ENCODE measurements around the gene ARHGEF11.

Gene ARHGEF11

DNA sequence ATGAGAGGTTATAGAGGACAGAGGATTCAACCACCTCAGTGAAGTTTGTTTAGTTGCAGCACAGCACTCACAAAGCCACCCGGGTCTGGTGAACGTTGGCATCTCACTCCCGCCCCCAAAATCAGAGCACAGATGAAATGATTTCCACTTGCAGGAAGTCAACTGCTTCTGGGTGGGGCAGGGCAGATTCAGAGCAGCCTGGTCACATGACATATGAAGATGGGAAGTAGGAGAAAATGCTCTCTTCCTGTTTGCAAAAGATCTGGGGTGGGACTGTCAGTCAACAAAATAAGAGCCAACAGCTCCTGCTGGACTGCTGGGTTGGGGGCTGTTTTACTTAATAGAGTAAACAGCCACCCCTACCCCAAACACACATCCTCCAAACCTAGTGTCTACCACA lies 81.9 kb downstream of the ARHGEF11 start:
- in situ Hi-C loops (cut with MboI; ENCODE audit: low pct_unique_long_range_greater_than_20kb, low sequenced_read_pairs): no loop called here
- peak; percentile 59 for DNase-seq

DNA sequence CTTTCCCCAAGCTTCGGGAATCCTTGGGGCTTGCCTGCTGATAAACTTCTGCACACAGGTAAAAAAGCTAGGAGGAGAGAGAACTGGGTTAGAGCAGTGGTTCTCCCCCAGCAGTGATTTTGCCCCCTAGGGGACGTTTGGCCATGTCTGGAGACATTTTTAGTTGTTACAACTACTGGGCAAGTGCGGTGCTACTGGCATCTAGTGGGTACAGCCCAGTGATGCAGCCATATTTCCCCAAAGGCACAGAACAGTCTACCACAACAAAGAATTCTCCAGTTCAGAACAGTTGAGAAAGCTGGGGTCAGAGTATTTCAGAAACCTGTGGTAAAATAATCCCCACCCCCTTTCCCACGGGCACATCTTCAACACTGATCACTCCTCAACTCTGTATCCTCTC lies 83.8 kb downstream of the ARHGEF11 start:
- peak; percentile 28 for DNase-seq
- in situ Hi-C loops (cut with MboI; ENCODE audit: low pct_unique_long_range_greater_than_20kb, low sequenced_read_pairs): no loop called here

- in situ Hi-C loops (cut with MboI; ENCODE audit: low pct_unique_long_range_greater_than_20kb, low sequenced_read_pairs): no loop called here
Measured at GRCh38 chr1:156959925-156960324, 85.6 kb downstream of the ARHGEF11 start.

DNA sequence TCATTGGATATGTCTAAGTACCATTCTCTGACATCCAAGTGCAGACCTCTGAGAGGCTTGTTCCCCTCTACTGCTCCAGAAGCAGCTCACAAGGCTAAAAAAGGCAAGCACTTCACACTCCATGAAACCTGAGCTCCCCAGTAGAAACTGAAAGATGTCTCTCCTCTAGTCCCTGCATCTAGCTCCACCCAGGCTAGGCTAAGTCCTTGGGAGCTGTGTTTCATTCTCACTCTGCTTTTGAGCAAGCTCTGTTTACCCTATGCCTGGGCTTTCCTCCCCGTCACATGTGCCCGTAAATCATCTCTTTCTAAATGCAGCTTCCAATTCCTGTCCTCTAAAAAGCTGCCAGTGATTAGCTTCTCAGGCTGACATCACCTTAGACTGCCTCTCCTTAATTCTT lies 86.1 kb downstream of the ARHGEF11 start:
- in situ Hi-C loops (cut with MboI; ENCODE audit: low pct_unique_long_range_greater_than_20kb, low sequenced_read_pairs): no loop called here
- no peak for DNase-seq

More at GRCh38 chr1:156959925-156960324, 85.6 kb downstream of the ARHGEF11 start:
- no peak for DNase-seq

DNA sequence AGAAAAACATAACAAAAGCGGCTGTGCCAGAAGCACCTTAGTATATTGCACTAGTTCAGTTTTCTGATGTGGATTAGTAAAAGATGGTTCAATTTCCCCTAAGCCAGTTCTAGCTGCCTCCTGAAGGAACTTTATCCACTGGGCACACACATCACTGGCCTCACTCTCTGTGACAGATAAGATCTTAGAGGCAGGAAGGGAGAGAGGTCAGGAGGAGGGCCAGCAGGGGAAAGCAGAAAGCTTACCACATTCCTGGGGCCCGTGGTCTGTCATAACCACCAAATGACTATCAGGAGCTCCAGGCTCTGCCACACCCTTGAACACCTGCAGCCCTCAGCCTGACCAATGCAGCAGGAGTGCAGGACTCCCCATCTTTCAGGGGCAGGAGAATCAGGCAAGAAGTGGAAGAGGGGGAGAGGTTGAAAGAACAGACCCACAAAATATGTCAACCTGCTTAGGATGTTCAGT lies 87.3 kb downstream of the ARHGEF11 start:
- in situ Hi-C loops (cut with MboI; ENCODE audit: low pct_unique_long_range_greater_than_20kb, low sequenced_read_pairs): no loop called here
- DNase-seq: peak; percentile 8

GRCh38 chr1:156957634-156958033 lies 87.9 kb downstream of the ARHGEF11 start:
- in situ Hi-C loops (cut with MboI; ENCODE audit: low pct_unique_long_range_greater_than_20kb, low sequenced_read_pairs): no loop called here
- DNase-seq: no peak

GRCh38 chr1:156956333-156956732 lies 89.2 kb downstream of the ARHGEF11 start:
- no peak for DNase-seq
- in situ Hi-C loops (cut with MboI; ENCODE audit: low pct_unique_long_range_greater_than_20kb, low sequenced_read_pairs): no loop called here

DNA sequence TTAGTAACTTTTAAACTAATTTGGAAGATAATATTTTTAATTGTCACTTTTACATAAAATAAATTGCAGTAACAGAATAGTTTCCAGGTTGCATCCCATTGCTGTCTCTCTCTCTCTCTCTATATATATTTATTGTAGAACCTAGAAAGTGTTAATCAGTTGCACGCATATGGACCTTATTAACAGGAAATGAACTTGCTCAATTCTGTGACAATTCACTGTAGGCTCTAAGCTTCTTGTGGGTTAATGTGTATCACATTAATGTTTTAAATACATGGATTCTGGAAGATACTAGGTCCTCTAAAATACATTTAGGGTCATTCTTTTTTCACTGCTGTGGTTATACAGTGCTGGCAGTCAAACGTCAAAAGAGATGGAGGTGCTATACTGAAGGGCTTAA lies 92.0 kb downstream of the ARHGEF11 start:
- in situ Hi-C loops (cut with MboI; ENCODE audit: low pct_unique_long_range_greater_than_20kb, low sequenced_read_pairs): no loop called here

GRCh38 chr1:156951371-156951770 lies 94.2 kb downstream of the ARHGEF11 start:
- in situ Hi-C loops (cut with MboI; ENCODE audit: low pct_unique_long_range_greater_than_20kb, low sequenced_read_pairs): no loop called here
- no peak for DNase-seq

More for the DNA sequence above, 92.0 kb downstream of the ARHGEF11 start:
- DNase-seq: no peak

DNA sequence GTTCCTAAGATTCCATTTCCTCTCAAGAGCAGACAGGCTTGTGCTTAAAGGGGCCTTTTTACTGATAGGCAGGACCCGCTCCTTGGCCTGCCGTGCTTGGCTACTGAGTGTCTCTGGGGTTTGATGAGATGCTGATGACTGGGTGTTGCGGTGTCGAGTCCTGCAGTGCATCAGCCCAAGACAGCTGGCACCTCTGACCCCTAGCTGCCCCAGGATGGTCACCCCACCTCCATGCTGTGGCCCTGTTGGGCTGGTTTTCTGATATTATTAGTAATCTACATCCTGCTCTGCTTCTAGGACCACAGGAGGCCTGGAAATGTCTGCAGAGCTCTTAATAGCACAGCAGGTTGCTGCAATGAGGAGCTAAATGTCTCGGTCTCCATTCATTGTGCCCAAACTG lies 96.4 kb downstream of the ARHGEF11 start:
- in situ Hi-C loops (cut with MboI; ENCODE audit: low pct_unique_long_range_greater_than_20kb, low sequenced_read_pairs): no loop called here
- no peak for DNase-seq

GRCh38 chr1:156948708-156949107 lies 96.8 kb downstream of the ARHGEF11 start:
- no peak for DNase-seq
- in situ Hi-C loops (cut with MboI; ENCODE audit: low pct_unique_long_range_greater_than_20kb, low sequenced_read_pairs): no loop called here

DNA sequence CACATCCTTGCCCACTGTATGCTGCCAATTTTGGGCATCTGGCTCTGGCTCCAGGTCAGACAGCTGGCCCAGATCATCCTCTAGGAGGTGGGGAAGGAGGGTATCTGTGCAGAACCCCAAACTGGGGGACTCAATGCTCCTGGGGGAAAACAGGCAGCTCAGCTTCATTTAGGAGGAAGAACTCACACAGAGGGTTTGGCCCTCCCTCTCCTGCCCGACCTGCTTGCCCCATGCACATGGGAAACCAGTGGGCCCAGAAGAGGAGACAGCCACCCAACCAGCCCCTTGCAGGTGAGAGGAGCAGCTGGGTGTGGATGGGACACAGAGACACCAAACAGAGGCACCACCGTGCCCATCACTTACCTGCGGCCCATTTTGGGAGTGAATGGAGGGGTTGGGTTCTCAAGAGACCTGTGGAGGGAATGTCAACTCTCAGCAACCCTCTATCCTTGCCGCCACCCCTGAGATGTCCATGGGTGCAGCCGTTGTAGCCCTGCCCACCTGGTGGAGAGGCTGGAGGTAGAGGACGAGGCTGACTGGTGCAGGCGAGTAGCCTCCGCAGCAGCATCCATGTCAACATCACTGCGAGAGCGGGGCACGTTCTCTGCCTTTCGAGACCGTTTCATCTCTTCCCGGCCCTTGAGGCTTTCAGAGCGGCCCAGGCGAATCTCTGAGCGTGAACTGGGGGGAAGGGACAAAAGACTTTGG lies 97.6 kb downstream of the ARHGEF11 start:
- in situ Hi-C loops (cut with MboI; ENCODE audit: low pct_unique_long_range_greater_than_20kb, low sequenced_read_pairs): no loop called here
- no peak for DNase-seq

- in situ Hi-C loops (cut with MboI; ENCODE audit: low pct_unique_long_range_greater_than_20kb, low sequenced_read_pairs): no loop called here
- no peak for DNase-seq
Measured at GRCh38 chr1:156947127-156947526, 98.4 kb downstream of the ARHGEF11 start.

GRCh38 chr1:156945881-156946661 lies 99.5 kb downstream of the ARHGEF11 start:
- in situ Hi-C loops (cut with MboI; ENCODE audit: low pct_unique_long_range_greater_than_20kb, low sequenced_read_pairs): no loop called here
- DNase-seq: no peak

DNA sequence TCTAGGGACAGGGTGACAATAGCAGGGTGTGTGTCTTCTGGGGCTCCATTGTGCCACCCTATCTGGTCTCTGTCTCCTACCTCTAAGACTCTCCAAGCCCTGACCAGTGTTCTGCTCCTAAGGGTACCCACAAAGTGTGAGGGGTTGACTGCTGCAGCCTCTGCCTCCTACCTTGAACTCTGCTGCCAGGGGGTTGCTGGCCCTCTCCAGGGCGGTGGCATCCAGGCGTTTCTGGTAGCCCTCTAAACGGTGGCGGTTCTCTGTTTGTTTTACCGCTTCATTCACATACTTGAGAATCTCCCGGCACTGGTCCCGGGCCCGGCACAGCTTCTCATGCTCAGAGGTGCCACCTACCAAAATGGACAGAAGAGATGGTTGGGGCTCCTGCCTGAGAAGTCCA lies 100.7 kb downstream of the ARHGEF11 start:
- in situ Hi-C loops (cut with MboI; ENCODE audit: low pct_unique_long_range_greater_than_20kb, low sequenced_read_pairs): no loop called here
- DNase-seq: no peak

GRCh38 chr1:156944268-156944667 lies 101.3 kb downstream of the ARHGEF11 start:
- in situ Hi-C loops (cut with MboI; ENCODE audit: low pct_unique_long_range_greater_than_20kb, low sequenced_read_pairs): no loop called here
- no peak for DNase-seq

DNA sequence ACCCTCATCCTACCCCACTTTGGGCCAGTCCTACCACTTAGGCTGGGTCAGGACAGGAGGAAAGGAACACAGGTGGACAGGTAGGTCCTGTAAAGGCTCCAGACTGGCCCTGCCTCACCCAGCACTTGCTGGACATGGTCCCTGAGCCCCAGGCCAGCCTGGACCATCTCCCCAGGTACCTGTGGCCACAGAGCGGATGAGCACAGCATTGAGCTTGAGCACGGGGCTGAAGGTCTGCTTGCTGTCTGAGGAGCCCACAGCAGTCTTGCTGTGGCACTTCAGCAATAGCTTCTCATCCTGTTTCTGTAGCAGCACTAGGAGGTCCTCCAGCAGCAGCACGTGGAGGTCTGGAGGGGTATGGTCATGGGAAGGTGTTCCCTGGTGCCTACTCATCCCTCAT lies 101.8 kb downstream of the ARHGEF11 start:
- in situ Hi-C loops (cut with MboI; ENCODE audit: low pct_unique_long_range_greater_than_20kb, low sequenced_read_pairs): no loop called here
- no peak for DNase-seq

GRCh38 chr1:156942576-156942975 lies 103.0 kb downstream of the ARHGEF11 start:
- DNase-seq: no peak
- in situ Hi-C loops (cut with MboI; ENCODE audit: low pct_unique_long_range_greater_than_20kb, low sequenced_read_pairs): no loop called here

- in situ Hi-C loops (cut with MboI; ENCODE audit: low pct_unique_long_range_greater_than_20kb, low sequenced_read_pairs): no loop called here
Measured at GRCh38 chr1:156942176-156942575, 103.4 kb downstream of the ARHGEF11 start.

GRCh38 chr1:156941675-156942074 lies 103.9 kb downstream of the ARHGEF11 start:
- DNase-seq: no peak
- in situ Hi-C loops (cut with MboI; ENCODE audit: low pct_unique_long_range_greater_than_20kb, low sequenced_read_pairs): no loop called here

More at GRCh38 chr1:156942176-156942575, 103.4 kb downstream of the ARHGEF11 start:
- no peak for DNase-seq

All from KBM-7 (cell line).